GM06990 (cell line): ENCODE data around the gene RALGPS1.

ENCODE experiments used
- DNase-seq: peaks from one replicate; pipeline ENCODE4 v3.0.0-alpha.2; 2011; ENCODE audit not compliant: insufficient read length; ENCODE audit errors: extremely low read depth
- H3K27me3 ChIP-seq: replicated peaks from 2 replicates; pipeline ENCODE4 v1.6.0; 2011; ENCODE audit warnings: low read length; ENCODE audit not compliant: control insufficient read depth, insufficient read depth
- H3K36me3 ChIP-seq: 2 replicates; pipeline ENCODE4 v1.5.1; 2011; ENCODE audit warnings: low read length; ENCODE audit not compliant: control insufficient read depth, insufficient read depth
- H3K4me3 ChIP-seq: replicated peaks from 2 replicates; pipeline ENCODE4 v1.5.1; 2011; ENCODE audit warnings: low read depth, mild to moderate bottlenecking, control low read depth, low read length
- CTCF ChIP-seq: IDR thresholded peaks from 2 replicates; pipeline ENCODE4 v1.5.1; 2011; ENCODE audit warnings: low read length, control low read depth, mild to moderate bottlenecking, inconsistent platforms; ENCODE audit not compliant: insufficient read depth, poor library complexity, severe bottlenecking

Gene RALGPS1

GRCh38 chr9:127005770-127006314 lies 91.3 kb downstream of the RALGPS1 start:
- Histone ChIP-seq H3K27me3 (no peaks in the 10 kb centered on the region), H3K36me3 (no peaks in the 10 kb centered on the region), H3K4me3 (peak overlapping the region; percentile 16; the same call in 1 of the 2 replicates)
- no peak for DNase-seq
- TF ChIP-seq CTCF, result no peak

- DNase-seq, result peak; percentile 18
- no peak for TF ChIP-seq CTCF
- no peak overlapping the region for H3K4me3 ChIP-seq
- no peaks in the 10 kb centered on the region for H3K36me3 ChIP-seq
- H3K27me3 ChIP-seq, result no peaks in the 10 kb centered on the region
These were observed 93.1 kb downstream of the RALGPS1 start for GRCh38 chr9:127007638-127008037.

- no peak overlapping the region for H3K4me3 ChIP-seq
- TF ChIP-seq CTCF, result no peak
- H3K27me3 ChIP-seq, result no peaks in the 10 kb centered on the region
- H3K36me3 ChIP-seq, result no peaks in the 10 kb centered on the region
- no peak for DNase-seq
These were observed 93.5 kb downstream of the RALGPS1 start for GRCh38 chr9:127008076-127008475.

GRCh38 chr9:127011772-127012171 lies 97.2 kb downstream of the RALGPS1 start:
- no peak for DNase-seq
- Histone ChIP-seq H3K4me3 (no peak overlapping the region), H3K36me3 (no peaks in the 10 kb centered on the region), H3K27me3 (no peaks in the 10 kb centered on the region)
- TF ChIP-seq CTCF, result no peak

- DNase-seq, result no peak
- H3K27me3 ChIP-seq, result no peaks in the 10 kb centered on the region
- H3K36me3 ChIP-seq, result no peaks in the 10 kb centered on the region
- no peak overlapping the region for H3K4me3 ChIP-seq
- no peak for TF ChIP-seq CTCF
These were observed 97.7 kb downstream of the RALGPS1 start for GRCh38 chr9:127012250-127012649.

- Histone ChIP-seq H3K27me3 (no peaks in the 10 kb centered on the region), H3K4me3 (no peak overlapping the region), H3K36me3 (no peaks in the 10 kb centered on the region)
- DNase-seq, result no peak
- no peak for TF ChIP-seq CTCF
These were observed 99.0 kb downstream of the RALGPS1 start for GRCh38 chr9:127013597-127013996.
